ENCODE data around the gene INSR.

DNA sequence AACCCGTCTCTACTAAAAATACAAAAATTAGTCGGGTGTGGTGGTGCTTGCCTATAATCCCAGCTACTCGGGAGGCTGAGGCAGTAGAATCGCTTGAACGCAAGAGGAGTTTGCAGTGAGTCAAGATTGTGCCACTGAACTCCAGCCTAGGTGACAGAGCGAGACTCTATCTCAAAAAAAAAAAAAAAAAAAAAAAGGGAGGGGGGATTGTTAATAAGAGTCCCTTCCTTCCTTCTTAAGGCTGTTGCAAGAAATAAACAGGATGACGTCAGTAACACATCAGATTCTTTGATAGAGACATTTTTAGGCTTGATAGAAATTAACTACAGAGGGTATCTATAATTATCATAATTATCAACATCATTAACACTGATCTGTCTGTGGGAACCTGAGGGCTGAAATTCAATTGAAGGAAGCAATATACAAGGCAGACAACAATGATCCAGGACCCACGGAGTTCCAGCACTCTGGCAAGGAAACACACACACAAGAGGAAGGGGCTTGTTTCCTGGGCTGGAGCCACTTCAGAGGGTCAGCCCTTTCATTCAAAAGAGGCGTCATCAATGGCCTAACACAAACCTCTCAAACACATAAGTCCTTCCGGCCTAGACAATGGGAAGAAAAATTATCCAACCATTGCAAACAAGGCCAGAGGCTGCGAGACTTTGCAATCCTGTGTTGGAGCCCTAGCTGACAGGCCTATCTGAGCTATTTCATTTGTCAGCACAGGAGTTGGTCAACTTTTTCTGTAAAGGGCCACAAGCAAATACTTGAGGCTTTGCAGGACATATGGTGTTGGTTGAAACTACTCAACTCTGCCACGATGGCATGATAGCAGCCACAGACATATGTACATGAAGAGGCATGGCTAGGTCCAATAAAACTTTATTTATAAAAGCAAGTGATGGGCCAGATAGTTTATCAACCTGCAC lies 105.2 kb downstream of the INSR start:
- no peak for TF ChIP-seq POLR2AphosphoS5 (IDR thresholded peaks at IDR 0.05; ENCODE audit: low read depth, low read length)
- no peak for TF ChIP-seq TCF7L2 (IDR thresholded peaks at IDR 0.05; ENCODE audit: low read depth, low read length)
- TF ChIP-seq, protein P1, sequence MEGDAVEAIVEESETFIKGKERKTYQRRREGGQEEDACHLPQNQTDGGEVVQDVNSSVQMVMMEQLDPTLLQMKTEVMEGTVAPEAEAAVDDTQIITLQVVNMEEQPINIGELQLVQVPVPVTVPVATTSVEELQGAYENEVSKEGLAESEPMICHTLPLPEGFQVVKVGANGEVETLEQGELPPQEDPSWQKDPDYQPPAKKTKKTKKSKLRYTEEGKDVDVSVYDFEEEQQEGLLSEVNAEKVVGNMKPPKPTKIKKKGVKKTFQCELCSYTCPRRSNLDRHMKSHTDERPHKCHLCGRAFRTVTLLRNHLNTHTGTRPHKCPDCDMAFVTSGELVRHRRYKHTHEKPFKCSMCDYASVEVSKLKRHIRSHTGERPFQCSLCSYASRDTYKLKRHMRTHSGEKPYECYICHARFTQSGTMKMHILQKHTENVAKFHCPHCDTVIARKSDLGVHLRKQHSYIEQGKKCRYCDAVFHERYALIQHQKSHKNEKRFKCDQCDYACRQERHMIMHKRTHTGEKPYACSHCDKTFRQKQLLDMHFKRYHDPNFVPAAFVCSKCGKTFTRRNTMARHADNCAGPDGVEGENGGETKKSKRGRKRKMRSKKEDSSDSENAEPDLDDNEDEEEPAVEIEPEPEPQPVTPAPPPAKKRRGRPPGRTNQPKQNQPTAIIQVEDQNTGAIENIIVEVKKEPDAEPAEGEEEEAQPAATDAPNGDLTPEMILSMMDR (IDR thresholded peaks at IDR 0.05) = no peak
- TF ChIP-seq, protein P2, sequence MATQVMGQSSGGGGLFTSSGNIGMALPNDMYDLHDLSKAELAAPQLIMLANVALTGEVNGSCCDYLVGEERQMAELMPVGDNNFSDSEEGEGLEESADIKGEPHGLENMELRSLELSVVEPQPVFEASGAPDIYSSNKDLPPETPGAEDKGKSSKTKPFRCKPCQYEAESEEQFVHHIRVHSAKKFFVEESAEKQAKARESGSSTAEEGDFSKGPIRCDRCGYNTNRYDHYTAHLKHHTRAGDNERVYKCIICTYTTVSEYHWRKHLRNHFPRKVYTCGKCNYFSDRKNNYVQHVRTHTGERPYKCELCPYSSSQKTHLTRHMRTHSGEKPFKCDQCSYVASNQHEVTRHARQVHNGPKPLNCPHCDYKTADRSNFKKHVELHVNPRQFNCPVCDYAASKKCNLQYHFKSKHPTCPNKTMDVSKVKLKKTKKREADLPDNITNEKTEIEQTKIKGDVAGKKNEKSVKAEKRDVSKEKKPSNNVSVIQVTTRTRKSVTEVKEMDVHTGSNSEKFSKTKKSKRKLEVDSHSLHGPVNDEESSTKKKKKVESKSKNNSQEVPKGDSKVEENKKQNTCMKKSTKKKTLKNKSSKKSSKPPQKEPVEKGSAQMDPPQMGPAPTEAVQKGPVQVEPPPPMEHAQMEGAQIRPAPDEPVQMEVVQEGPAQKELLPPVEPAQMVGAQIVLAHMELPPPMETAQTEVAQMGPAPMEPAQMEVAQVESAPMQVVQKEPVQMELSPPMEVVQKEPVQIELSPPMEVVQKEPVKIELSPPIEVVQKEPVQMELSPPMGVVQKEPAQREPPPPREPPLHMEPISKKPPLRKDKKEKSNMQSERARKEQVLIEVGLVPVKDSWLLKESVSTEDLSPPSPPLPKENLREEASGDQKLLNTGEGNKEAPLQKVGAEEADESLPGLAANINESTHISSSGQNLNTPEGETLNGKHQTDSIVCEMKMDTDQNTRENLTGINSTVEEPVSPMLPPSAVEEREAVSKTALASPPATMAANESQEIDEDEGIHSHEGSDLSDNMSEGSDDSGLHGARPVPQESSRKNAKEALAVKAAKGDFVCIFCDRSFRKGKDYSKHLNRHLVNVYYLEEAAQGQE (IDR thresholded peaks at IDR 0.05; ENCODE audit: insufficient read depth in 1 of 2, low read depth in 2 of 2, low read length in 1 of 2) = no peak
- no peak for TF ChIP-seq SIN3A (IDR thresholded peaks at IDR 0.05; ENCODE audit: borderline replicate concordance, insufficient read depth, low read depth, low read length)

Data from Panc1 (cell line).